Caco-2 (cell line): Measurements from ENCODE around the gene PDIK1L. TPM values are rescaled to one million over a fixed set of nuclear protein-coding genes. Genes with fewer than 3 reads are reported as not detected.
"Not testable (repeated sequence)": the region's sequence is repeated elsewhere in the genome, so short reads cannot be mapped to it uniquely, and the experiment has no call there.

Source experiments
- BruUV-seq: library from RNA; stranded (reverse); fragments of 400-500 nt; replicated peaks from 2 replicates; lab custom pipeline; 2021; lab: Mats Ljungman, UMichigan
- CTCF ChIA-PET: fragments of 300-600 bp; sonication (Branson Sonifier 250); formaldehyde crosslinking; loops from one replicate; lab custom pipeline; 2022; ENCODE audit warnings: antibody characterized with exemption; lab: Charles Lee
- POLR2A ChIA-PET: fragments of 300-600 bp; sonication (Branson Sonifier 250); formaldehyde crosslinking; loops from one replicate; lab custom pipeline; 2022; ENCODE audit warnings: antibody characterized with exemption; lab: Charles Lee
- DNase-seq, 2 experiments: peaks; one replicate each; pipeline versions ENCODE4 v3.0.0 to v3.0.0-alpha.2; 2020 to 2022
- H3K27me3 ChIP-seq: replicated peaks from 2 replicates; pipeline ENCODE4 v1.6.0; 2011; ENCODE audit warnings: low read length; ENCODE audit not compliant: control insufficient read depth, insufficient read depth
- H3K36me3 ChIP-seq: 2 replicates; pipeline ENCODE4 v1.5.1; 2011; ENCODE audit warnings: low read length; ENCODE audit not compliant: control insufficient read depth, insufficient read depth
- H3K4me1 ChIP-seq: fragments of 250-450 bp; sonication (Bioruptor Pico); 2 replicates; pipeline ENCODE4 v1.5.1; 2020; ENCODE audit warnings: mild to moderate bottlenecking
- H3K4me3 ChIP-seq: 2 replicates; pipeline ENCODE4 v1.5.1; 2011; ENCODE audit warnings: low read depth, mild to moderate bottlenecking, control low read depth, low read length
- H3K9me3 ChIP-seq: fragments of 250-450 bp; sonication (Bioruptor Pico); 2 replicates; pipeline ENCODE4 v1.5.1; 2020; ENCODE audit warnings: mild to moderate bottlenecking, moderate library complexity
- H3K27ac Mint-ChIP-seq: one replicate; pipeline ENCODE4 v1.8.0; 2022; ENCODE audit warnings: mixed read lengths; ENCODE audit not compliant: unreplicated experiment
- H3K27me3 Mint-ChIP-seq: one replicate; pipeline ENCODE4 v1.8.0; 2022; ENCODE audit warnings: mixed read lengths; ENCODE audit not compliant: insufficient read depth, unreplicated experiment
- H3K36me3 Mint-ChIP-seq: one replicate; pipeline ENCODE4 v1.8.0; 2022; ENCODE audit warnings: mild to moderate bottlenecking, mixed read lengths; ENCODE audit not compliant: insufficient read depth, unreplicated experiment
- H3K4me1 Mint-ChIP-seq: one replicate; pipeline ENCODE4 v1.8.0; 2022; ENCODE audit warnings: low read depth, mixed read lengths; ENCODE audit not compliant: unreplicated experiment
- H3K4me3 Mint-ChIP-seq: one replicate; pipeline ENCODE4 v1.8.0; 2022; ENCODE audit warnings: mild to moderate bottlenecking, moderate library complexity, mixed read lengths; ENCODE audit not compliant: unreplicated experiment
- H3K9me3 Mint-ChIP-seq: one replicate; pipeline ENCODE4 v1.8.0; 2022; ENCODE audit warnings: mixed read lengths; ENCODE audit not compliant: unreplicated experiment
- intact Hi-C: fragments of 100-400 bp; cut with micrococcal nuclease; formaldehyde crosslinking; loops from one replicate; pipeline ENCODE4 v1.10.0; 2022; ENCODE audit not compliant: unreplicated experiment
- total RNA-seq: library from RNA; stranded (reverse); gene quantifications from 2 replicates; pipeline ENCODE4 v1.2.3, GENCODE V29; 2022
- TF ChIP-seq, protein P1 (sequence below), 2 experiments: fragments of 200-600 bp in 1 of 2; IDR thresholded peaks; 1 replicate in 1 of 2; 2 replicates in 1 of 2; pipeline versions ENCODE4 v1.5.1 to v1.8.0; 2011 to 2022; ENCODE audit warnings: antibody characterized with exemption in 1 of 2, control low read depth in 1 of 2, inconsistent platforms in 1 of 2, low read depth in 1 of 2, low read length in 1 of 2, mild to moderate bottlenecking in 1 of 2, moderate library complexity in 1 of 2; ENCODE audit not compliant: insufficient read depth in 1 of 2, severe bottlenecking in 1 of 2, unreplicated experiment in 1 of 2

PDIK1L gene
- total RNA-seq, 1 experiment from 2014 or later, result 5.5 TPM

GRCh38 chr1:26092422-26092821, 19.2 kb upstream of the PDIK1L start:
- Histone ChIP-seq H3K4me1 (peaks cover 37% of the 10 kb centered on the region), H3K27me3 (no peaks in the 10 kb centered on the region), H3K9me3 (no peaks in the 10 kb centered on the region), H3K4me3 (no peak overlapping the region), H3K36me3 (no peaks in the 10 kb centered on the region)
- H3K4me3 Mint-ChIP-seq, result no peak overlapping the region
- no peaks in the 10 kb centered on the region for H3K9me3 Mint-ChIP-seq
- ChIA-PET POLR2A (no interaction called here), CTCF (no interaction called here)
- no peaks in the 10 kb centered on the region for H3K27me3 Mint-ChIP-seq
- intact Hi-C loops, result no loop called here
- no peak overlapping the region for H3K27ac Mint-ChIP-seq
- BruUV-seq, result no TSS peak
- no peaks in the 10 kb centered on the region for H3K36me3 Mint-ChIP-seq
- TF ChIP-seq, protein P1, sequence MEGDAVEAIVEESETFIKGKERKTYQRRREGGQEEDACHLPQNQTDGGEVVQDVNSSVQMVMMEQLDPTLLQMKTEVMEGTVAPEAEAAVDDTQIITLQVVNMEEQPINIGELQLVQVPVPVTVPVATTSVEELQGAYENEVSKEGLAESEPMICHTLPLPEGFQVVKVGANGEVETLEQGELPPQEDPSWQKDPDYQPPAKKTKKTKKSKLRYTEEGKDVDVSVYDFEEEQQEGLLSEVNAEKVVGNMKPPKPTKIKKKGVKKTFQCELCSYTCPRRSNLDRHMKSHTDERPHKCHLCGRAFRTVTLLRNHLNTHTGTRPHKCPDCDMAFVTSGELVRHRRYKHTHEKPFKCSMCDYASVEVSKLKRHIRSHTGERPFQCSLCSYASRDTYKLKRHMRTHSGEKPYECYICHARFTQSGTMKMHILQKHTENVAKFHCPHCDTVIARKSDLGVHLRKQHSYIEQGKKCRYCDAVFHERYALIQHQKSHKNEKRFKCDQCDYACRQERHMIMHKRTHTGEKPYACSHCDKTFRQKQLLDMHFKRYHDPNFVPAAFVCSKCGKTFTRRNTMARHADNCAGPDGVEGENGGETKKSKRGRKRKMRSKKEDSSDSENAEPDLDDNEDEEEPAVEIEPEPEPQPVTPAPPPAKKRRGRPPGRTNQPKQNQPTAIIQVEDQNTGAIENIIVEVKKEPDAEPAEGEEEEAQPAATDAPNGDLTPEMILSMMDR (IDR thresholded peaks at IDR 0.05; ENCODE audit: insufficient read depth in 1 of 2, low read depth in 1 of 2, low read length in 1 of 2, severe bottlenecking in 1 of 2, unreplicated experiment in 1 of 2), result no peak
- no peak for DNase-seq
- peaks cover 16% of the 10 kb centered on the region for H3K4me1 Mint-ChIP-seq

DNA sequence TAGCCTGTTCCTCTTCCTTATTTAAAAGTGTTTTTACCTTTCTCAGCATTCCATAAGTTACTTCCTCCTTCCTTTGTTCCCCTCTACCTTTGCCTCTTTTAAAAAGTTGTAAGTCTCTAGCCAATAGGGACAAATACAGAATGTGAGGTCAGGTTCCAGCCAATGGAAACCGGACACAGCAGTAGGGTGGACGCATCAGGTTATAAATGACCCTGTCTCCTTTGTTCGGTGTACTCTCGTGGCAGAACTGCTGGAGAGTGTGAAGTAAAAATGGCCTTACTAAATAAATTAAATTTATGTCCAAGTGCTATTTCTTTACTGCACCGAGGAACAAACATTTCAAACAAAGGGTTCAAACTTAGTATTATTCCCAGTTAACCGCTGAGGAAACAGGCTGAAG, 18.1 kb upstream of the PDIK1L start:
- H3K4me3 Mint-ChIP-seq, BruUV-seq, POLR2A ChIA-PET, DNase-seq, H3K36me3 ChIP-seq, intact Hi-C loops, H3K27me3 ChIP-seq, H3K9me3 Mint-ChIP-seq, CTCF ChIA-PET, H3K27ac Mint-ChIP-seq, H3K36me3 Mint-ChIP-seq, H3K9me3 ChIP-seq, H3K27me3 Mint-ChIP-seq, H3K4me3 ChIP-seq: not testable (repeated sequence)
- H3K4me1 Mint-ChIP-seq, result peaks cover 25% of the 10 kb centered on the region
- peaks cover 48% of the 10 kb centered on the region for H3K4me1 ChIP-seq

DNA sequence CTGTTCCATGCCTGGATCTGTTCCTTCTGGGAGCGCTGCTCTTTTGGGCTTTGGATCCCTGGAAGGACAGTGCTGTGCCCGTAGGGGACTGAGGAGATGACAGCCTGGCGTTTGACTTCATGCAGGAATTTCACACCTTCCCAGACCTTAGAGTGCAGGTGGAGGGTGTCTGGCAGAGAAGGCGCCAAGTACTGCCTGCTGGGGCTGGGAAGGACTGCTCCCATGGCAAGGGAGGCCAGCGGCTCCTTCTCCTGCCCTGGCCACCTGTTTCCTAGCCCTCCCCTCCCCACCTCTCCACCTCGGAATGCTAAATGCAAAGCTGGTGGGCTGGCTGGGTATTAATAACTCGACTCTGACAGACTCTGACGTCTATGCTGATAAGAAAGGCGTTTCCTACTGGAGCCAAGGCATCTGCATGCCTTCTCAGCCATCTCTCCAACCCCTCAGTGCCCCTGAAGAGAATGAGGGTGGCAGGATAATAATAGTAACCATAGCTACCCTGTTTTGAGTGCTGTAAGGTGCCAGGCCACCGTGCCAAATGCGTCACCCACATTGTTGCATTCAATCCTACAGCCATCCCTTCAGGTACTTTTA, 17.5 kb upstream of the PDIK1L start:
- H3K4me3 Mint-ChIP-seq, result no peak overlapping the region
- no peaks in the 10 kb centered on the region for H3K36me3 Mint-ChIP-seq
- ChIA-PET POLR2A (no interaction called here), CTCF (interaction anchor here (0.6 kb wide), 1 partner anchor 28 kb away, joined by 3 read pairs; no protein-coding TSS in a partner anchor)
- Histone ChIP-seq H3K9me3 (no peaks in the 10 kb centered on the region), H3K27me3 (no peaks in the 10 kb centered on the region), H3K4me3 (no peak overlapping the region), H3K4me1 (peaks cover 51% of the 10 kb centered on the region), H3K36me3 (no peaks in the 10 kb centered on the region)
- TF ChIP-seq, protein P1 (IDR thresholded peaks at IDR 0.05; ENCODE audit: insufficient read depth in 1 of 2, low read depth in 1 of 2, low read length in 1 of 2, severe bottlenecking in 1 of 2, unreplicated experiment in 1 of 2), result no peak
- H3K27ac Mint-ChIP-seq, result no peak overlapping the region
- peaks cover 25% of the 10 kb centered on the region for H3K4me1 Mint-ChIP-seq
- no peaks in the 10 kb centered on the region for H3K9me3 Mint-ChIP-seq
- intact Hi-C loops, result no loop called here
- DNase-seq, result peak; percentile 13 to 43
- no TSS peak for BruUV-seq
- H3K27me3 Mint-ChIP-seq, result no peaks in the 10 kb centered on the region
